ENCODE results near the gene TAF1.

TAF1 gene

DNA sequence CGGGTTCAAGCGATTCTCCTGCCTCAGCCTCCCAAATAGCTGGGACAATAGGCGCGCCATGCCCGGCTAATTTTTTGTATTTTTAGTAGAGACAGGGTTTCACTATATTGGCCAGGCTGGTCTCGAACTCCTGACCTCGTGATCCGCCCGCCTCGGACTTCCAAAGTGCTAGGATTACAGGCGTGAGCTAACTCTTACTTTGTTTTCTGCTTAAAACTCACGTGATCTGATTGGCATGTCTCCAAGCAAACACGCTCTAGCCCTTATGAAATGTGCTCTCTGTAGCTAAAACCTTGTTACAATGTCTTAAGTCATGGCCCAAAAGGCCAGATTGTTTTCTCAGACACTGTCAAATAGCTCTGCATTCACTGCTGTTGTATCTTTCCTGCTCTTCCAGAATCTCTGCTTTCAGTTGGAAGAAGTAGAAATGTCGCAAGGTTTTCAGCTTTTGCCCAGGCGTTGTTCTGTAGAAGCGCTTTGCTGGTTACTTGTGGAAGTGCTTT, 127.0 kb downstream of the TAF1 start:
- TF ChIP-seq CTCF (IDR thresholded peaks at IDR 0.05) = no peak

DNA sequence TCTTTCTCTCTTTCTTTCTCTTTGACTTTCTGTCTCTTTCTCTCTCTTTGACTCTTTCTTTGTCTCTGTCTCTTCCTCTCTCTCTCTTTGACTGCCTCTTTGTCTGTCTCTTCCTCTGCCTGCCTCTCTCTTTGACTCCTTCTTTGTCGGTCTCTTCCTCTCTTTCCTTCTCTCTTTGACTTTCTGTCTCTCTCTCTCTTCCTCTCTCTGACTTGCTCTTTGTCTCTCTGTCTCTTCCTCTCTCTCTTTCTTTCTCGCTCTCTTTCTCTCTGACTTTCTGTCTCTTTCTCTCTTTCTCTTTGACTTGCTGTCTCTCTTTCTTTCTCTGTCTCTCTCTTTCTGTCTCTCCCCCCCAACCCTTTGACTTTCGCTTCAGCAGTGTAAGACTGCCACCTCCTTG, 130.3 kb downstream of the TAF1 start:
- TF ChIP-seq CTCF (IDR thresholded peaks at IDR 0.05) = no peak

- no peak for TF ChIP-seq CTCF (IDR thresholded peaks at IDR 0.05)
These were observed 138.2 kb downstream of the TAF1 start for GRCh38 chrX:71504346-71504745.

DNA sequence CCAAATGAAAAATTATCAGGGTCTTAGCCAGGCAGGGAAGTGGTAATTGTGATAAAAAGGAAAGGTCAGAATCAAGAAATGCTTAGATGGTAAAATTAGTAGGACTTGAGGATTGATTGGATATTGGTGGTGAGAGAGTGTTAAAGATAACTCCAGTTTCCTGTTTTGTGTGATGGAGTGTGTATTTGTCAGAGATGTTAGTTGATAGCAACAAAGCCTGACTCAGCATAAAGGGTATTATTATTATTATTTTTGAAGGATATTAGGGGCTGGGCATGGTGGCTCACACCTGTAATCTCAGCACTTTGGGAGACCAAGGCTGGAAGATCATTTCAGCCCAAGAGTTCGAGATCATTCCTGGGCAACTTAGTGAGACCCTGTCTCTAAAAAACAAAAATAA, 143.1 kb downstream of the TAF1 start:
- no peak for TF ChIP-seq CTCF (IDR thresholded peaks at IDR 0.05)

DNA sequence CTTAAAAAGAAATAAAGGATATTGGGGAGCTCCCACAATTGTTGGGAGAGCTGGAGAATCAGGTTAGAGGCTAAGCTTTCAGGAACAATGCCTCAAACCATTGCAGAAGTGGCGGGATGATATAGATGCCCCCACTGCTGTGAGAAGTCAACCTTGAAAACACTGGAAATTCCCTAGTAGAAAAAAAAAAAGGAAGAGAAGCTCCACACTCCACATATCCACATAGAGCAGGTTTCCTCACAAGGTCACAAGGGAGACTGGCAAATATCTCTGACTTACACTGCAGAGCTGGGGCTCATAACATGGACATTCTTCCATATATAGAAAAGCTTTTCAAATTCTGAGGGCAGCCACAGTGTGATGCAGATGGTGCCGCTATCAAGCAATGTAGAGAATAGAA, 144.0 kb downstream of the TAF1 start:
- TF ChIP-seq CTCF (IDR thresholded peaks at IDR 0.05) = no peak

GRCh38 chrX:71514367-71515037, 148.3 kb downstream of the TAF1 start:
- no peak for TF ChIP-seq CTCF (IDR thresholded peaks at IDR 0.05)

DNA sequence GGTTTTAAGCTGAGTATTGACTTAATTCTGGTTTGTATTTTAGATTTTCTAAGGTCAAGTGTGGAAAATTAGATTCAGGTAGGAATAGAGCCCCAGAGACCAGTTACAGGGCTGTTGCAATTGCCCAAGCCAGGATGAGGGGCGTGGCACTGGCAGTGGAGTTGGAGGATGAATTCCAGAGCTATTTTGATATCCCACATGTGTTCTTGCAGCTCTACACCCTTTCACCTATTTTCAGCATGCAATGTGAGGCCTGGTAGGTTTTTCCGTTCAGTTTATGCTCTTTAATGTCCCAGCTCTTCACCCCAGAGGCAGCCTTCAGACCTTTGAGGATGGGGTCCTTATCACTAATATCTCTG, 148.9 kb downstream of the TAF1 start:
- TF ChIP-seq CTCF (IDR thresholded peaks at IDR 0.05) = no peak

Data from LNCAP (cell line).